Progenitor cell of endocrine pancreas (in vitro differentiated cells): ENCODE measurements around the gene RC3H2. TPM values are rescaled to one million over a fixed set of nuclear protein-coding genes. Genes with fewer than 3 reads are reported as not detected.

Source experiments
- DNase-seq: peaks from one replicate; pipeline ENCODE4 v3.0.0; 2021; ENCODE audit warnings: low spot score; ENCODE audit not compliant: unreplicated experiment
- H3K27ac Mint-ChIP-seq: 2 replicates; pipeline ENCODE4 v1.8.0; 2021; ENCODE audit warnings: mild to moderate bottlenecking, moderate library complexity, mixed read lengths
- H3K27me3 Mint-ChIP-seq: 2 replicates; pipeline ENCODE4 v1.8.0; 2021; ENCODE audit warnings: mixed read lengths
- H3K36me3 Mint-ChIP-seq: 2 replicates; pipeline ENCODE4 v1.8.0; 2022; ENCODE audit warnings: mixed read lengths; ENCODE audit not compliant: insufficient read depth
- H3K4me1 Mint-ChIP-seq: 2 replicates; pipeline ENCODE4 v1.8.0; 2021; ENCODE audit warnings: low read depth, mixed read lengths
- H3K4me3 Mint-ChIP-seq: 2 replicates; pipeline ENCODE4 v1.8.0; 2021; ENCODE audit warnings: low read depth, mild to moderate bottlenecking, moderate library complexity, mixed read lengths
- H3K9me3 Mint-ChIP-seq: 2 replicates; pipeline ENCODE4 v1.8.0; 2021; ENCODE audit warnings: low read depth, mixed read lengths
- long read RNA-seq: library from polyadenylated mRNA; unstranded; transcript quantifications from one replicate; pipeline ENCODE4 v2.0.0, GENCODE V29; 2020
- total RNA-seq: library from RNA; stranded (reverse); gene quantifications from 2 replicates; pipeline ENCODE4 v1.2.1, GENCODE V29; 2021
- TF ChIP-seq, protein P1 (sequence below): fragments of 200-600 bp; sonication (generic); IDR thresholded peaks from one replicate; pipeline ENCODE4 v1.5.0; 2021; ENCODE audit warnings: antibody characterized with exemption, mild to moderate bottlenecking; ENCODE audit not compliant: unreplicated experiment

Gene RC3H2, protein sequence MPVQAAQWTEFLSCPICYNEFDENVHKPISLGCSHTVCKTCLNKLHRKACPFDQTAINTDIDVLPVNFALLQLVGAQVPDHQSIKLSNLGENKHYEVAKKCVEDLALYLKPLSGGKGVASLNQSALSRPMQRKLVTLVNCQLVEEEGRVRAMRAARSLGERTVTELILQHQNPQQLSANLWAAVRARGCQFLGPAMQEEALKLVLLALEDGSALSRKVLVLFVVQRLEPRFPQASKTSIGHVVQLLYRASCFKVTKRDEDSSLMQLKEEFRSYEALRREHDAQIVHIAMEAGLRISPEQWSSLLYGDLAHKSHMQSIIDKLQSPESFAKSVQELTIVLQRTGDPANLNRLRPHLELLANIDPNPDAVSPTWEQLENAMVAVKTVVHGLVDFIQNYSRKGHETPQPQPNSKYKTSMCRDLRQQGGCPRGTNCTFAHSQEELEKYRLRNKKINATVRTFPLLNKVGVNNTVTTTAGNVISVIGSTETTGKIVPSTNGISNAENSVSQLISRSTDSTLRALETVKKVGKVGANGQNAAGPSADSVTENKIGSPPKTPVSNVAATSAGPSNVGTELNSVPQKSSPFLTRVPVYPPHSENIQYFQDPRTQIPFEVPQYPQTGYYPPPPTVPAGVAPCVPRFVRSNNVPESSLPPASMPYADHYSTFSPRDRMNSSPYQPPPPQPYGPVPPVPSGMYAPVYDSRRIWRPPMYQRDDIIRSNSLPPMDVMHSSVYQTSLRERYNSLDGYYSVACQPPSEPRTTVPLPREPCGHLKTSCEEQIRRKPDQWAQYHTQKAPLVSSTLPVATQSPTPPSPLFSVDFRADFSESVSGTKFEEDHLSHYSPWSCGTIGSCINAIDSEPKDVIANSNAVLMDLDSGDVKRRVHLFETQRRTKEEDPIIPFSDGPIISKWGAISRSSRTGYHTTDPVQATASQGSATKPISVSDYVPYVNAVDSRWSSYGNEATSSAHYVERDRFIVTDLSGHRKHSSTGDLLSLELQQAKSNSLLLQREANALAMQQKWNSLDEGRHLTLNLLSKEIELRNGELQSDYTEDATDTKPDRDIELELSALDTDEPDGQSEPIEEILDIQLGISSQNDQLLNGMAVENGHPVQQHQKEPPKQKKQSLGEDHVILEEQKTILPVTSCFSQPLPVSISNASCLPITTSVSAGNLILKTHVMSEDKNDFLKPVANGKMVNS
- 61.3 and 68.8 TPM in 2 replicates for total RNA-seq
- long read RNA-seq, transcript RC3H2-205 (18 exons, 3,623 nt) = major isoform, 5 of 27 reads
- long read RNA-seq, partial matches to known transcripts = 8 of 27 reads
- long read RNA-seq, other reads (novel, unspliced or antisense) = 14 of 27 reads

DNA sequence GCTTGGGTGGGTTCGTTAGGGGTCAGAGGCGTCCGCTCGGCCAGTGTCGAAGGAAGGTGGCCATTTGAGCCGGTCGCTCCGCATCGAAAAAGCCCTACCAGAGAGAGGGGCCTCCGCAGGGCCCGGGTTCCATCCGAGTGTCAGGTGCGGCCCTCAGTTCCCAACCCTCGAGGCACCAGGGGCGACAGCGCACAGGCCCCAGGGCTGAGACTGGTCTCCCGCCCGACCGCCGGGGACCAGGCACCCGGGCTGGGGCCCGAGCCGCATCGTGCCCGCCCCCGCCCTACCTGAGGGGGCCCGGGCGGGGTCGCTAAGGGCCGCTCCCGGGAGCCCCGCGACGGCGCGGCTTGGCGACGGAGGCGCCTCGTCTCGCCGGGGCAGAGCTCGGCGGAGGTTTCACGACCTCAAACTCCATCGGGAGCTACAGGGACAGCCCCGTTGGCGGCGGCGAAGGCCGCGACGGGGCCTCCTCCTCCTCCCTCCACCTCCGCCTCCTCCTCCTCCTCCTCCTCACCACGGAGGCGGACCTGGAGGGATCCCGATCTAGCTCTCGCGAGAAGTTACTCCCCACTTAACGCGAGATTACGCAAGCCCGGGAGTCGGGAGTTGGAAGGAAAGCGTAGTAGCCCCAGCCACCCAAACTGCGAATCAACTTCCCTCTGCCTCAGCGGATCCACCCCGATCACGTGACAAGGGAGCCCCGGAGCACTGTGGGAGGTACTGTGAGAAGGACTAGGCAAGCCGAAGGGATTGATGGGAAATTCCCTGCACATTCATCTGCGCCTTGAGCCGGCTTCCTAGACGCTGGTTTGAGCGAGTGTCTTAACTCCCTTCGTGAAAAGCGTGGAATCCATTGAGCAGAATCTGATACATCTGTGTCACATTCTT is at the start of gene RC3H2:
RC3H2 (minus strand) TSS at position 537 of the 888 bp plus-strand sequence. CDS start 7,850 bp downstream, outside the sequence.
- Mint-ChIP-seq H3K9me3 (no peaks in the 10 kb centered on the region), H3K27me3 (no peaks in the 10 kb centered on the region), H3K4me3 (peak within 1 kb of the TSS; percentile 91), H3K36me3 (peaks cover 2% of the 10 kb centered on the region), H3K27ac (peak within 1 kb of the TSS; percentile 98), H3K4me1 (peaks cover 10% of the 10 kb centered on the region)
- TF ChIP-seq, protein P1, sequence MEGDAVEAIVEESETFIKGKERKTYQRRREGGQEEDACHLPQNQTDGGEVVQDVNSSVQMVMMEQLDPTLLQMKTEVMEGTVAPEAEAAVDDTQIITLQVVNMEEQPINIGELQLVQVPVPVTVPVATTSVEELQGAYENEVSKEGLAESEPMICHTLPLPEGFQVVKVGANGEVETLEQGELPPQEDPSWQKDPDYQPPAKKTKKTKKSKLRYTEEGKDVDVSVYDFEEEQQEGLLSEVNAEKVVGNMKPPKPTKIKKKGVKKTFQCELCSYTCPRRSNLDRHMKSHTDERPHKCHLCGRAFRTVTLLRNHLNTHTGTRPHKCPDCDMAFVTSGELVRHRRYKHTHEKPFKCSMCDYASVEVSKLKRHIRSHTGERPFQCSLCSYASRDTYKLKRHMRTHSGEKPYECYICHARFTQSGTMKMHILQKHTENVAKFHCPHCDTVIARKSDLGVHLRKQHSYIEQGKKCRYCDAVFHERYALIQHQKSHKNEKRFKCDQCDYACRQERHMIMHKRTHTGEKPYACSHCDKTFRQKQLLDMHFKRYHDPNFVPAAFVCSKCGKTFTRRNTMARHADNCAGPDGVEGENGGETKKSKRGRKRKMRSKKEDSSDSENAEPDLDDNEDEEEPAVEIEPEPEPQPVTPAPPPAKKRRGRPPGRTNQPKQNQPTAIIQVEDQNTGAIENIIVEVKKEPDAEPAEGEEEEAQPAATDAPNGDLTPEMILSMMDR = peak; percentile 6
- peak; percentile 94 for DNase-seq

DNA sequence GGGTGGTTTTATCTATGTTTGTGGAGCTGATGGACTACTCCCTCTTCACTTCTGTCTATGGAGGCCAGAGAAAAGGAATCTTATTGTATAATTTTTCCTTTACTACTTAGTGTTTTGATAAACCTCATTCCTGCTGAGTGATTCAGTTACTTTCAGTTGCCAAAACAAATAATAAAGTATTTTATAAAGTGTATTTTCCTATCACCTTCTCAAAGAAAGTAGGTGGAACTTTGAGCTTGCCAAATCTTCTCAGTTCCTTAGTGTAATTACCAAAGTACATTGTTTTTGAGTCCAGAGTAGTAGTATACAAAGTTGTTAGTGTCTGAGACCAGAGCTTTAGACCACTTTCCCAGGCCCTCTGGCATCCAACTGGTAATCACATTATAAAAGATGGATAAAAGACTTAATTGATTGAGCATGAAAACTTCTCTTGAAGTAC is 49.1 kb upstream of the RC3H2 start:
- Mint-ChIP-seq H3K4me3 (no peak overlapping the region), H3K4me1 (peaks cover 21% of the 10 kb centered on the region), H3K27me3 (no peaks in the 10 kb centered on the region), H3K36me3 (peaks cover 2% of the 10 kb centered on the region), H3K27ac (no peak overlapping the region), H3K9me3 (no peaks in the 10 kb centered on the region)
- DNase-seq = no peak
- TF ChIP-seq, protein P1 = no peak

DNA sequence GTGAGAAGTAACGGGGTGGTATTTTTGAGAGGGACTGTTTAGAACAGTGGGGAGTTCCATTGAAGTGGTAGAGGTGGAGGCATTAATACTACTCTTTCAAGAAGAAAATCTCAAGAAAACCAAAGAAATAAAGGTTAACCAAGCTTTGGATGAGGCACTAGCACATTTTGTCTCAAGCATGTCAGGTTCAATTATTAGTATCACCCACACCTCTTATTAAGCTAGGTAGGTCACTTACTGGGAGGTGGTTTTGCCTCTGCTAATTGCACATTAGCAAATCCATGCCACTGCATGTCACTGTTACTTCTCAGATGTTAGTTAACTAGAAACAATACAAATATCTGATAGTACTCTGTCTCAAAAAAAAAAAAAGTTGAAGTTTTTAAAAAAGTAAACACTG is 45.9 kb upstream of the RC3H2 start:
- Mint-ChIP-seq H3K27ac (peak overlapping the region; percentile 0), H3K4me1 (peaks cover 34% of the 10 kb centered on the region), H3K9me3 (no peaks in the 10 kb centered on the region), H3K4me3 (no peak overlapping the region), H3K36me3 (no peaks in the 10 kb centered on the region), H3K27me3 (no peaks in the 10 kb centered on the region)
- no peak for DNase-seq
- TF ChIP-seq, protein P1 = no peak

DNA sequence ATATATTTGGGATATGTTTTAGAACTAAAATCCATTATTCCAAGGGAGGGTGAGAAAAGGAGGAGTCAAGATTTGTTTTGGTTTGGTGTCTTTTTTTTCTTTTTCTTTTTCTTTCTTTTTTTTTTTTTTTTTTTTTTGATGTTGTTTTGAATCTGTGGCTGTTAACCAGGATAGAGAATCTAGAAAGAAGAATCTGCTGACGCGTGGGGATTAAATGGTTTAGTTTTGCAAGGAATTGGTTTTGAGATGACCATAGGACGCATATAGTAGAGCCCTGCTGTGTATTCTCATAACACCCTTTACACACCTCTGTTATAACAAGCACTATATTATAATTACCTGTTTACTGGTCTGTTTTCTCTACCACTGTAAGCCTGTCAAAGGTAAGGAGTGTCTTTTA is 45.1 kb upstream of the RC3H2 start:
- H3K4me1 Mint-ChIP-seq = peaks cover 35% of the 10 kb centered on the region
- TF ChIP-seq, protein P1 = no peak
- no peak for DNase-seq
- H3K36me3 Mint-ChIP-seq = no peaks in the 10 kb centered on the region
- no peak overlapping the region for H3K27ac Mint-ChIP-seq
- H3K27me3 Mint-ChIP-seq = no peaks in the 10 kb centered on the region
- no peaks in the 10 kb centered on the region for H3K9me3 Mint-ChIP-seq
- no peak overlapping the region for H3K4me3 Mint-ChIP-seq
